ENCODE data around the gene CTTN. TPM values are rescaled to one million over a fixed set of nuclear protein-coding genes. Genes with fewer than 3 reads are reported as not detected.

The CTTN gene
- total RNA-seq, 2 experiments from 2014 or later = 5.0 to 9.3 TPM

- no peaks in the 10 kb centered on the region for H3K4me1 ChIP-seq (ENCODE audit: insufficient read depth, low read length, poor library complexity, severe bottlenecking)
- no TSS peak for BruUV-seq (replicated peaks)
- no peak for TF ChIP-seq EZH2phosphoT487 (IDR thresholded peaks at IDR 0.05; ENCODE audit: borderline replicate concordance, low read depth, low read length)
- TF ChIP-seq CTCF (conservative IDR thresholded peaks at IDR 0.05; ENCODE audit: low read length) = no peak
- CTCF ChIA-PET (ENCODE audit: unreplicated experiment) = no interaction called here
- DNase-seq (ENCODE audit: low spot score) = no peak
- intact Hi-C loops (cut with micrococcal nuclease; ENCODE audit: unreplicated experiment) = no loop called here
- H3K27ac ChIP-seq (ENCODE audit: low read depth, low read length, poor library complexity, severe bottlenecking) = no peak overlapping the region
- no peak overlapping the region for H3K4me2 ChIP-seq (ENCODE audit: low read length)
- no peak overlapping the region for H2AFZ ChIP-seq (ENCODE audit: low read length)
- H3K9me3 ChIP-seq (ENCODE audit: low read length) = no peaks in the 10 kb centered on the region
- no peaks in the 10 kb centered on the region for H3K9me2 ChIP-seq (ENCODE audit: insufficient read depth, low read length)
- POLR2A ChIA-PET = no interaction called here
- no peaks in the 10 kb centered on the region for H3K79me2 ChIP-seq (ENCODE audit: insufficient read depth, low read depth, low read length)
- no peaks in the 10 kb centered on the region for H4K20me1 ChIP-seq (ENCODE audit: insufficient read depth, low read length)
- no peak overlapping the region for H3K4me3 ChIP-seq (ENCODE audit: low read depth, low read length, poor library complexity, severe bottlenecking)
- H3K36me3 ChIP-seq (ENCODE audit: insufficient read depth, low read length) = no peaks in the 10 kb centered on the region
These were observed 82.4 kb downstream of the CTTN start for GRCh38 chr11:70480711-70481110.

- TF ChIP-seq EZH2phosphoT487 (IDR thresholded peaks at IDR 0.05; ENCODE audit: borderline replicate concordance, low read depth, low read length) (no peak), CTCF (conservative IDR thresholded peaks at IDR 0.05; ENCODE audit: low read length) (no peak)
- H3K4me3 ChIP-seq (ENCODE audit: low read depth, low read length, poor library complexity, severe bottlenecking) = no peak overlapping the region
- no peak overlapping the region for H3K27ac ChIP-seq (ENCODE audit: low read depth, low read length, poor library complexity, severe bottlenecking)
- H4K20me1 ChIP-seq (ENCODE audit: insufficient read depth, low read length) = no peaks in the 10 kb centered on the region
- no peaks in the 10 kb centered on the region for H3K9me2 ChIP-seq (ENCODE audit: insufficient read depth, low read length)
- no peak overlapping the region for H3K4me2 ChIP-seq (ENCODE audit: low read length)
- H3K36me3 ChIP-seq (ENCODE audit: insufficient read depth, low read length) = no peaks in the 10 kb centered on the region
- H3K9me3 ChIP-seq (ENCODE audit: low read length) = no peaks in the 10 kb centered on the region
- no peak for DNase-seq (ENCODE audit: low spot score)
- BruUV-seq (replicated peaks) = no TSS peak
- H3K79me2 ChIP-seq (ENCODE audit: insufficient read depth, low read depth, low read length) = no peaks in the 10 kb centered on the region
- ChIA-PET CTCF (ENCODE audit: unreplicated experiment) (no interaction called here), POLR2A (no interaction called here)
- intact Hi-C loops (cut with micrococcal nuclease; ENCODE audit: unreplicated experiment) = no loop called here
- no peaks in the 10 kb centered on the region for H3K4me1 ChIP-seq (ENCODE audit: insufficient read depth, low read length, poor library complexity, severe bottlenecking)
- H2AFZ ChIP-seq (ENCODE audit: low read length) = no peak overlapping the region
These were observed 83.5 kb downstream of the CTTN start for GRCh38 chr11:70481625-70482528.

- no peak for TF ChIP-seq CTCF (conservative IDR thresholded peaks at IDR 0.05; ENCODE audit: low read length)
- TF ChIP-seq EZH2phosphoT487 (IDR thresholded peaks at IDR 0.05; ENCODE audit: borderline replicate concordance, low read depth, low read length) = no peak
- no peak for DNase-seq (ENCODE audit: low spot score)
- no TSS peak for BruUV-seq (replicated peaks)
- no peaks in the 10 kb centered on the region for H3K36me3 ChIP-seq (ENCODE audit: insufficient read depth, low read length)
- ChIA-PET POLR2A (no interaction called here), CTCF (ENCODE audit: unreplicated experiment) (no interaction called here)
- H3K27ac ChIP-seq (ENCODE audit: low read depth, low read length, poor library complexity, severe bottlenecking) = no peak overlapping the region
- no peaks in the 10 kb centered on the region for H3K9me2 ChIP-seq (ENCODE audit: insufficient read depth, low read length)
- no peaks in the 10 kb centered on the region for H4K20me1 ChIP-seq (ENCODE audit: insufficient read depth, low read length)
- H3K4me2 ChIP-seq (ENCODE audit: low read length) = no peak overlapping the region
- no peaks in the 10 kb centered on the region for H3K79me2 ChIP-seq (ENCODE audit: insufficient read depth, low read depth, low read length)
- intact Hi-C loops (cut with micrococcal nuclease; ENCODE audit: unreplicated experiment) = no loop called here
- no peaks in the 10 kb centered on the region for H3K4me1 ChIP-seq (ENCODE audit: insufficient read depth, low read length, poor library complexity, severe bottlenecking)
- no peaks in the 10 kb centered on the region for H3K9me3 ChIP-seq (ENCODE audit: low read length)
- H2AFZ ChIP-seq (ENCODE audit: low read length) = no peak overlapping the region
- H3K4me3 ChIP-seq (ENCODE audit: low read depth, low read length, poor library complexity, severe bottlenecking) = no peak overlapping the region
These were observed 84.2 kb downstream of the CTTN start for GRCh38 chr11:70482529-70482917.
